Fibroblast of lung (primary cell): Measurements from ENCODE around the gene CMTM7. TPM values are rescaled to one million over a fixed set of nuclear protein-coding genes. Genes with fewer than 3 reads are reported as not detected.

ENCODE experiments used
- DNase-seq, 2 donors: peaks; one replicate each; pipeline versions ENCODE4 v3.0.0 to v3.0.0-alpha.2; 2010; ENCODE audit warnings: low read depth in 2 of 2
- H2AFZ ChIP-seq: 2 replicates; pipeline ENCODE4 v1.5.1; 2012; ENCODE audit warnings: low read length, control low read depth, inconsistent platforms
- H3K27ac ChIP-seq: 2 replicates; pipeline ENCODE4 v1.5.1; 2011; ENCODE audit warnings: low read length, control low read depth; ENCODE audit not compliant: insufficient read depth
- H3K27me3 ChIP-seq: 2 replicates; pipeline ENCODE4 v1.5.1; 2011; ENCODE audit warnings: mild to moderate bottlenecking, low read length; ENCODE audit not compliant: control insufficient read depth, insufficient read depth
- H3K36me3 ChIP-seq: 2 replicates; pipeline ENCODE4 v1.5.1; 2011; ENCODE audit warnings: low read length; ENCODE audit not compliant: control insufficient read depth, insufficient read depth
- H3K4me1 ChIP-seq: 2 replicates; pipeline ENCODE4 v1.5.1; 2011; ENCODE audit warnings: low read length; ENCODE audit not compliant: control insufficient read depth, insufficient read depth; ENCODE audit errors: extremely low read depth
- H3K4me2 ChIP-seq: 2 replicates; pipeline ENCODE4 v1.5.1; 2011; ENCODE audit warnings: low read length, control low read depth; ENCODE audit not compliant: insufficient read depth; ENCODE audit errors: extremely low read depth
- H3K4me3 ChIP-seq, 4 experiments: fragments of 200-600 bp in 1 of 4; sonication (generic) in 1 of 4; replicated peaks in 1 of 4; 2 replicates each; pipeline ENCODE4 v1.5.1; 2011 to 2016; ENCODE audit warnings: low read length in 4 of 4, low read depth in 3 of 4, mild to moderate bottlenecking in 3 of 4, control low read depth in 2 of 4, inconsistent platforms in 1 of 4, mixed read lengths in 1 of 4; ENCODE audit not compliant: insufficient read depth in 1 of 4; ENCODE audit errors: control extremely low read depth in 1 of 4
- H3K79me2 ChIP-seq: 2 replicates; pipeline ENCODE4 v1.5.1; 2012; ENCODE audit warnings: mild to moderate bottlenecking, low read length, inconsistent platforms; ENCODE audit not compliant: control insufficient read depth, insufficient read depth
- H3K9ac ChIP-seq: 2 replicates; pipeline ENCODE4 v1.5.1; 2011; ENCODE audit warnings: mild to moderate bottlenecking, low read length, control low read depth; ENCODE audit not compliant: insufficient read depth
- H3K9me3 ChIP-seq: 2 replicates; pipeline ENCODE4 v1.5.1; 2012; ENCODE audit warnings: low read depth, low read length; ENCODE audit not compliant: control insufficient read depth, insufficient read depth
- H4K20me1 ChIP-seq: 2 replicates; pipeline ENCODE4 v1.5.1; 2011; ENCODE audit warnings: low read length; ENCODE audit not compliant: control insufficient read depth, insufficient read depth; ENCODE audit errors: extremely low read depth
- EZH2 ChIP-seq: IDR thresholded peaks from 2 replicates; pipeline ENCODE4 v1.5.1; 2012; ENCODE audit warnings: low read length, control low read depth, mild to moderate bottlenecking; ENCODE audit errors: missing control alignments
- polyA plus RNA-seq, 2 donors: library from polyadenylated mRNA; depleted of rRNA in 1 of 2; stranded (reverse) in 1 of 2; unstranded in 1 of 2; fragments of >200 nt; gene quantifications; 2 replicates each; pipeline ENCODE4 v1.2.1, GENCODE V29; 2011 to 2012; ENCODE audit warnings: missing spikeins in 1 of 2
- total RNA-seq: library from RNA; depleted of rRNA; stranded (reverse); fragments of >200 nt; gene quantifications from 2 replicates; pipeline ENCODE4 v1.2.1, GENCODE V29; 2014
- TF ChIP-seq, protein P1 (sequence below), 2 donors: IDR thresholded peaks in 1 of 2; conservative IDR thresholded peaks in 1 of 2; 1 replicate in 1 of 2; 2 replicates in 1 of 2; pipeline ENCODE4 v1.5.1; 2011 to 2012; ENCODE audit warnings: low read length in 2 of 2, control low read depth in 1 of 2, inconsistent platforms in 1 of 2, low read depth in 1 of 2, mild to moderate bottlenecking in 1 of 2

Gene CMTM7
- total and polyA plus RNA-seq, 2 donors (not counting 1 experiment from before 2014, with no cell fraction given): 3.5 to 9.3 TPM

DNA sequence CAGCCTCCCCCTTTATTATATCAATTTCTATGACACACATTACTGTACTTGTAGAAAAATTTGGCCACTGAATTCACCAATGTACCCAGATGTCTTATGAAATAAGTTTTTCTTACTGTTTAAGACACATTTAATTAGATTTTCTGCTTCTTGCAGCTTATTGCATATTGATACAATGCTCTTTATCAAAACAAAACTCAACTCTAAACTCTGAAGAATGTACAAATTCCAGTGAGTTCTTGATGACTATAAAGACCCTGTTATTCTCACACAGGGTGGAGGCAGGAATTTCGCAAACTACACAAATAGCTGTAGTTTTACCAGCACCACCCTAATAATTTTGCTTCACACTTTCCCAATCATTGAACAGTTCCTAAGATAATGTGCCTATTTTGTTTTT lies 89.0 kb downstream of the CMTM7 start:
- TF ChIP-seq, protein P1, sequence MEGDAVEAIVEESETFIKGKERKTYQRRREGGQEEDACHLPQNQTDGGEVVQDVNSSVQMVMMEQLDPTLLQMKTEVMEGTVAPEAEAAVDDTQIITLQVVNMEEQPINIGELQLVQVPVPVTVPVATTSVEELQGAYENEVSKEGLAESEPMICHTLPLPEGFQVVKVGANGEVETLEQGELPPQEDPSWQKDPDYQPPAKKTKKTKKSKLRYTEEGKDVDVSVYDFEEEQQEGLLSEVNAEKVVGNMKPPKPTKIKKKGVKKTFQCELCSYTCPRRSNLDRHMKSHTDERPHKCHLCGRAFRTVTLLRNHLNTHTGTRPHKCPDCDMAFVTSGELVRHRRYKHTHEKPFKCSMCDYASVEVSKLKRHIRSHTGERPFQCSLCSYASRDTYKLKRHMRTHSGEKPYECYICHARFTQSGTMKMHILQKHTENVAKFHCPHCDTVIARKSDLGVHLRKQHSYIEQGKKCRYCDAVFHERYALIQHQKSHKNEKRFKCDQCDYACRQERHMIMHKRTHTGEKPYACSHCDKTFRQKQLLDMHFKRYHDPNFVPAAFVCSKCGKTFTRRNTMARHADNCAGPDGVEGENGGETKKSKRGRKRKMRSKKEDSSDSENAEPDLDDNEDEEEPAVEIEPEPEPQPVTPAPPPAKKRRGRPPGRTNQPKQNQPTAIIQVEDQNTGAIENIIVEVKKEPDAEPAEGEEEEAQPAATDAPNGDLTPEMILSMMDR (conservative IDR thresholded peaks at IDR 0.05 in 1 of 2, IDR thresholded peaks at IDR 0.05 in 1 of 2; ENCODE audit: low read depth in 1 of 2, low read length in 2 of 2): no peak
- TF ChIP-seq EZH2: no peak
- Histone ChIP-seq H3K27me3 (no peaks in the 10 kb centered on the region), H3K4me1 (no peaks in the 10 kb centered on the region), H3K9me3 (no peaks in the 10 kb centered on the region), H3K36me3 (peaks cover 4% of the 10 kb centered on the region), H4K20me1 (no peaks in the 10 kb centered on the region), H3K4me3 (no peak overlapping the region), H3K27ac (no peak overlapping the region), H3K4me2 (no peak overlapping the region), H3K9ac (no peak overlapping the region), H3K79me2 (no peaks in the 10 kb centered on the region), H2AFZ (no peak overlapping the region)
- DNase-seq: peak in 1 of 2 donors; percentile 61

DNA sequence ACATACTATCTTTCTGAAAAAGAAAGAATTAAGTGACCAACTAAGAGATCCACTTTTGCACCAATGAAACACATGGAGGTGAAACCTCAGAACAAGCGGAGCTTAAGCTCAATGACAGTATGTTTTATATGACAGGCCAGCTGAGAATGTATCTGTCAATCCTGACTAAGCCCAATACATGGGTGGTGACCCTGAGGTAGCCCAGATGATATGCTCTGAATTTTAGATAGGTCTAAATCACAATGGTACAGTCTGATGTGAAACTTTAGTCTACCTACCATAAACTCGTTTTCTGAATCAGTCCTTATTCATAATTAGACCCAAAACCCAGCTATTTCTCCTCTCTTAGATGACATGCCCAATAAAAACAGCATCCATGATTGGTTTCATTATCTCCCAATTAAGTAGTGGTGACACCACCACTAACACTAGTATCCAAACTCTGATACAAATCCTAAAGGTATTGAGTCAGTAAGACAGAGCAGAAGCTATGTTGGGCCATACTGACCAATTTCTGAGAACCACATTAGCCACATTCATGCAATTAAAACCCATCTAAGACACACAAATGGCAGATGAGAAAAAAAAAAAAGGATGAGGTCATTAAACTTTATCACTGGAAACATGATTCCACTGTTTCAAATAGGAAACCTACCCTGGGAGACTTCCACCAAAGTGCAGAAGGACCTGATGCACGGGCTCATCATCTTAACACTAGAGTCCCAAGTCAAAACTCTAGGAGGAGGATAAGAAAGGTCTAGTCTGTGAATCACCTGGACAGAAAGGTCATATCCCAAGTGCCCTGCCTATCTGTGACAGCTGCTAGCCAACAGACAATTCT lies 90.4 kb downstream of the CMTM7 start:
- Histone ChIP-seq H2AFZ (no peak overlapping the region), H3K4me2 (no peak overlapping the region), H3K4me3 (no peak overlapping the region), H3K27ac (no peak overlapping the region), H3K36me3 (peaks cover 4% of the 10 kb centered on the region), H4K20me1 (no peaks in the 10 kb centered on the region), H3K79me2 (no peaks in the 10 kb centered on the region), H3K9me3 (no peaks in the 10 kb centered on the region), H3K4me1 (no peaks in the 10 kb centered on the region), H3K9ac (no peak overlapping the region), H3K27me3 (no peaks in the 10 kb centered on the region)
- no peak for TF ChIP-seq EZH2
- no peak for DNase-seq

GRCh38 chr3:32482693-32483092 lies 91.0 kb downstream of the CMTM7 start:
- no peaks in the 10 kb centered on the region for H3K4me1 ChIP-seq
- no peak overlapping the region for H3K9ac ChIP-seq
- no peaks in the 10 kb centered on the region for H3K9me3 ChIP-seq
- TF ChIP-seq, protein P1 (conservative IDR thresholded peaks at IDR 0.05 in 1 of 2, IDR thresholded peaks at IDR 0.05 in 1 of 2; ENCODE audit: low read depth in 1 of 2, low read length in 2 of 2): no peak
- H3K36me3 ChIP-seq: peaks cover 4% of the 10 kb centered on the region
- no peak for DNase-seq
- no peak overlapping the region for H2AFZ ChIP-seq
- H3K27ac ChIP-seq: no peak overlapping the region
- no peak overlapping the region for H3K4me3 ChIP-seq
- no peaks in the 10 kb centered on the region for H3K27me3 ChIP-seq
- no peaks in the 10 kb centered on the region for H4K20me1 ChIP-seq
- H3K79me2 ChIP-seq: no peaks in the 10 kb centered on the region
- no peak overlapping the region for H3K4me2 ChIP-seq
